Gastroesophageal sphincter (tissue), 4 donors: Measurements from ENCODE around the gene LAMA2. TPM values are rescaled to one million over a fixed set of nuclear protein-coding genes. Genes with fewer than 3 reads are reported as not detected.

Experiments used
- ATAC-seq: fragments of 150-250 bp; one replicate; pipeline ENCODE4 v1.9.1; 2016; ENCODE audit warnings: mild to moderate bottlenecking, moderate library complexity
- H3K27ac ChIP-seq, 4 donors: fragments of 200-600 bp; sonication (generic) in 3 of 4; 1 replicate in 3 of 4; 2 replicates in 1 of 4; pipeline ENCODE4 v1.5.1; 2016 to 2019
- H3K27me3 ChIP-seq: fragments of 200-600 bp; sonication (generic); one replicate; pipeline ENCODE4 v1.5.1; 2019
- H3K36me3 ChIP-seq, 2 donors: fragments of 200-600 bp; sonication (generic); one replicate each; pipeline ENCODE4 v1.5.1; 2019; ENCODE audit warnings: control low read depth in 1 of 2
- H3K4me1 ChIP-seq, 3 donors: fragments of 200-600 bp; sonication (generic); 1 replicate in 2 of 3; 2 replicates in 1 of 3; pipeline ENCODE4 v1.5.1; 2016 to 2019; ENCODE audit warnings: control low read depth in 2 of 3
- H3K4me3 ChIP-seq, 2 donors: fragments of 200-600 bp; sonication (generic); one replicate each; pipeline ENCODE4 v1.5.1; 2019; ENCODE audit warnings: mild to moderate bottlenecking in 1 of 2, moderate library complexity in 1 of 2
- H3K9me3 ChIP-seq, 3 donors: fragments of 200-600 bp; sonication (generic); one replicate each; pipeline ENCODE4 v1.5.1; 2017 to 2019; ENCODE audit warnings: control low read depth in 2 of 3
- CTCF ChIP-seq, 4 experiments: fragments of 200-600 bp in 2 of 4; fragments of 450-650 bp in 2 of 4; sonication (generic) in 1 of 4; IDR thresholded peaks; one replicate each; pipeline ENCODE4 v1.5.1; 2017 to 2019; ENCODE audit warnings: antibody characterized with exemption in 4 of 4, mild to moderate bottlenecking in 2 of 4, moderate library complexity in 2 of 4
- EP300 ChIP-seq: sonication (generic); formaldehyde crosslinking; IDR thresholded peaks from one replicate; pipeline ENCODE4 v1.6.1; 2017; ENCODE audit warnings: antibody characterized with exemption, mild to moderate bottlenecking
- POLR2A ChIP-seq, 2 donors: fragments of 450-650 bp; IDR thresholded peaks; one replicate each; pipeline ENCODE4 v1.6.1; 2017; ENCODE audit warnings: antibody characterized with exemption in 2 of 2, mild to moderate bottlenecking in 2 of 2, moderate library complexity in 1 of 2
- POLR2AphosphoS5 ChIP-seq: sonication (generic); formaldehyde crosslinking; IDR thresholded peaks from one replicate; pipeline ENCODE4 v1.6.1; 2017; ENCODE audit warnings: antibody characterized with exemption
- WGBS, 2 donors: methylation state at CpG; one replicate each; pipeline ENCODE4 v1.1.5; 2018; ENCODE audit warnings: low coverage in 1 of 2; 5-methylcytosine and 5-hydroxymethylcytosine counted together
- total RNA-seq, 4 donors: library from RNA; depleted of rRNA; stranded (reverse); fragments of >200 nt; gene quantifications; one replicate each; pipeline ENCODE4 v1.1.0, GENCODE V29; 2016

Gene LAMA2
- total RNA-seq, 4 donors from 2014 or later, result 103 to 199 (median 153) TPM

GRCh38 chr6:129342796-129343195, 459.9 kb downstream of the LAMA2 start:
- H3K4me3 ChIP-seq, result no peak overlapping the region
- no peaks in the 10 kb centered on the region for H3K36me3 ChIP-seq
- TF ChIP-seq CTCF (IDR thresholded peaks at IDR 0.05), result no peak
- no peak for TF ChIP-seq POLR2AphosphoS5
- TF ChIP-seq EP300, result no peak
- no peak for TF ChIP-seq POLR2A (IDR thresholded peaks at IDR 0.05)
- WGBS, 2 donors, result 81 to 94% methylated on average over 2 of the region's 2 CpGs
- H3K9me3 ChIP-seq, result no peaks in the 10 kb centered on the region
- no peak overlapping the region for H3K27ac ChIP-seq
- H3K27me3 ChIP-seq, result no peaks in the 10 kb centered on the region
- ATAC-seq, result no peak
- H3K4me1 ChIP-seq, result no peaks in the 10 kb centered on the region

GRCh38 chr6:129344379-129344778, 461.4 kb downstream of the LAMA2 start:
- TF ChIP-seq POLR2AphosphoS5 (no peak), EP300 (no peak), CTCF (IDR thresholded peaks at IDR 0.05) (no peak), POLR2A (IDR thresholded peaks at IDR 0.05) (no peak)
- Histone ChIP-seq H3K4me3 (no peak overlapping the region), H3K36me3 (no peaks in the 10 kb centered on the region), H3K27ac (no peak overlapping the region), H3K4me1 (no peaks in the 10 kb centered on the region), H3K9me3 (no peaks in the 10 kb centered on the region), H3K27me3 (no peaks in the 10 kb centered on the region)
- 92 to 97% methylated on average over 3 of the region's 3 CpGs for WGBS, 2 donors
- no peak for ATAC-seq

GRCh38 chr6:129345890-129346289, 463.0 kb downstream of the LAMA2 start:
- Histone ChIP-seq H3K4me1 (no peaks in the 10 kb centered on the region), H3K27me3 (no peaks in the 10 kb centered on the region), H3K4me3 (no peak overlapping the region), H3K9me3 (no peaks in the 10 kb centered on the region), H3K27ac (no peak overlapping the region), H3K36me3 (no peaks in the 10 kb centered on the region)
- ATAC-seq, result no peak
- WGBS, 2 donors, result 25 to 64% methylated on average over 2 of the region's 2 CpGs
- TF ChIP-seq CTCF (IDR thresholded peaks at IDR 0.05) (no peak), POLR2AphosphoS5 (no peak), EP300 (no peak), POLR2A (IDR thresholded peaks at IDR 0.05) (no peak)

GRCh38 chr6:129346964-129347363, 464.0 kb downstream of the LAMA2 start:
- Histone ChIP-seq H3K27me3 (no peaks in the 10 kb centered on the region), H3K27ac (no peak overlapping the region), H3K9me3 (no peaks in the 10 kb centered on the region), H3K36me3 (no peaks in the 10 kb centered on the region), H3K4me1 (no peaks in the 10 kb centered on the region), H3K4me3 (no peak overlapping the region)
- 76 to 95% methylated on average over 2 of the region's 2 CpGs for WGBS, 2 donors
- no peak for ATAC-seq
- TF ChIP-seq CTCF (IDR thresholded peaks at IDR 0.05) (no peak), POLR2AphosphoS5 (no peak), EP300 (no peak)

GRCh38 chr6:129350278-129350677, 467.3 kb downstream of the LAMA2 start:
- Histone ChIP-seq H3K27ac (no peak overlapping the region), H3K9me3 (no peaks in the 10 kb centered on the region), H3K27me3 (no peaks in the 10 kb centered on the region), H3K4me3 (no peak overlapping the region), H3K36me3 (no peaks in the 10 kb centered on the region), H3K4me1 (no peaks in the 10 kb centered on the region)
- WGBS, 2 donors, result 100% methylated on average over 1 to 2 of the region's 2 CpGs
- TF ChIP-seq POLR2A (IDR thresholded peaks at IDR 0.05), result no peak
- TF ChIP-seq POLR2AphosphoS5, result no peak
- no peak for TF ChIP-seq CTCF (IDR thresholded peaks at IDR 0.05)
- no peak for TF ChIP-seq EP300
- ATAC-seq, result no peak
